Subcutaneous adipose tissue (tissue), 4 donors: Measurements from ENCODE around the gene ECPAS. TPM values are rescaled to one million over a fixed set of nuclear protein-coding genes. Genes with fewer than 3 reads are reported as not detected.

Source experiments
- CTCF ChIP-seq: fragments of 450-650 bp; IDR thresholded peaks from one replicate; pipeline ENCODE4 v1.5.1; 2016; ENCODE audit warnings: low read depth, mild to moderate bottlenecking, control low read depth, antibody characterized with exemption, moderate library complexity
- total RNA-seq, 4 donors: library from RNA; depleted of rRNA; stranded (reverse); fragments of >200 nt; gene quantifications; one replicate each; pipeline ENCODE4 v1.1.0, GENCODE V29; 2016

The ECPAS gene
- total RNA-seq, 4 donors from 2014 or later: 92.8 to 152 (median 147) TPM

DNA sequence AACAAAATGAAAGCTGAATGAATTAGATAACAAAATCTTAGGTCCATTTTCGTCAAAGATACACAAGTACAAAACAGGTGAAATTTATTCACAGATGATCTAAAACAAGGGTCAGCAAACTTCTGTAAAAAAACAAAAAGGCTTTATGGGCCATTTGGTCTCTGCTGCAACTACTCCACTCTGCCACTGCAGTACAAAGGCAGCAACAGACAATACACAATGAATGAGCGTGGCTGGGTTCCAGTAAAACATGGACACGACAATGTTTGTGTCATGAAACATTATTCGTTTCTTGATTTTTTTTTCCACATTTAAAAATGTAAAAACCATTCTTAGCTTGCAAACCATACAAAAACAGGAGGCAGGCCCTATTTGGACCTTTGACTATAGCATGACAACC, 71.9 kb downstream of the ECPAS start:
- TF ChIP-seq CTCF: no peak

DNA sequence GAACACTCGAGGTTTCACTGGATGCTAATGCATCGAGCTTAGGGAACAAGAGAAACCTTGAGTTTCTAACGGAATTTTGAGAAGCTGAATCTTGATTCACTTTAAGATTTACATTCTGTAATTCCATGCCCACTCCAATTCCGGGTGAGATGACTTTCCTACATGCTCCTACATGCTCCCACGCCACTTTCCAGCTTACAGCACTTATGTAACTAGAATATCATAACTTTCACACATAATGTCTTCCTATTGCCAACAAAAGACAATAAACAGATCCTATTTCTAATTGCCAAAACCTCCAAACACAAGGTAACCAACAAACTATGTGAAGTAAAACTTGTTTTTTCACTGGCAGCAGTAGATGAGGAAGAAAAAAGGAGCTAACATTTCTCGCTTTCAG, 72.9 kb downstream of the ECPAS start:
- TF ChIP-seq CTCF: no peak

GRCh38 chr9:111407813-111408212, 76.4 kb downstream of the ECPAS start:
- no peak for TF ChIP-seq CTCF

- no peak for TF ChIP-seq CTCF
These were observed 78.5 kb downstream of the ECPAS start for GRCh38 chr9:111405701-111406100.

- no peak for TF ChIP-seq CTCF
These were observed 83.7 kb downstream of the ECPAS start for GRCh38 chr9:111400564-111400898.

- no peak for TF ChIP-seq CTCF
These were observed 84.2 kb downstream of the ECPAS start for GRCh38 chr9:111399772-111400563.

DNA sequence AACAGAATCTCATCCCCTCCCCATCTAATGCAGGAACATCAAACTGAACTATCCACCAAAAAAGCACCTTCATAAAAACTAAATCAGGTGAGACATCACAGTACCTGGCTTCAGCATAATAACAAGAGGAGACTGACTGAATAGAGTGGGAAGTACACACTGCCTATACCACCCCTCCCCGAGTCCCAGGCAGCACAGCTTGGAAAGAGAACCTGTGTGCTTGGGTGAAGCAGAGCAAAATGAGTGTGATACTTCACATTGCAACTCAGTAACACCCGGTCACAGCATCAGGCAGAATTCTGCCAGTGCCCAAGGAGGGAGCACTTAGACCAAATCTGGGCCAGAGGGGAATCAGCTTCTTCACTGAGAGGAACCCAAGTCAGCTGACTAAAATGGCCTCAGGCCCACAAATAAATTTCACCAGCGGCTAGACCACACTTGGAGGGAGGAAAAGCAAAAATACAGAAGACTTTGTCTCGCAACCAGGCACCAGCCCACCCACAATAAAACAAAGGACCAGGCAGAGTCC, 84.9 kb downstream of the ECPAS start:
- no peak for TF ChIP-seq CTCF
